Endothelial cell of umbilical vein (primary cell): ENCODE measurements around the gene ADM2.

Experiments used
- CTCF ChIP-seq, 2 donors: IDR thresholded peaks; 1 replicate in 1 of 2; 2 replicates in 1 of 2; pipeline ENCODE4 v1.5.1; 2011; ENCODE audit warnings: low read length in 2 of 2, mild to moderate bottlenecking in 2 of 2, moderate library complexity in 2 of 2, control low read depth in 1 of 2, inconsistent platforms in 1 of 2, low read depth in 1 of 2; ENCODE audit not compliant: insufficient read depth in 1 of 2; ENCODE audit errors: extremely low read depth in 1 of 2
- EZH2 ChIP-seq: IDR thresholded peaks from 2 replicates; pipeline ENCODE4 v1.6.1; 2012; ENCODE audit warnings: borderline replicate concordance, low read depth, mild to moderate bottlenecking, moderate library complexity, low read length, inconsistent platforms; ENCODE audit not compliant: severe bottlenecking
- POLR2A ChIP-seq: IDR thresholded peaks from 2 replicates; pipeline ENCODE4 v1.6.1; 2012; ENCODE audit warnings: low read depth, mild to moderate bottlenecking, control low read depth, low read length

GRCh38 chr22:50516891-50517290, 35.5 kb downstream of the ADM2 start:
- TF ChIP-seq CTCF (IDR thresholded peaks at IDR 0.05; ENCODE audit: extremely low read depth in 1 of 2, insufficient read depth in 1 of 2, low read depth in 1 of 2, low read length in 2 of 2) (no peak), POLR2A (no peak), EZH2 (no peak)
